ENCODE results near the gene RBM6.

RBM6 gene

GRCh38 chr3:49998326-49998725 is 58.4 kb downstream of the RBM6 start:
- no peak overlapping the region for H3K4me3 ChIP-seq (ENCODE audit: low read depth, low read length)
- no peaks in the 10 kb centered on the region for H3K4me1 ChIP-seq (ENCODE audit: control insufficient read depth, insufficient read depth, low read length)
- ChIA-PET POLR2A (interaction anchor here (0.6 kb wide), 1 partner anchor 9 kb away, joined by 3 read pairs; no protein-coding TSS in a partner anchor), CTCF (no interaction called here)
- no peak overlapping the region for H3K27ac ChIP-seq (ENCODE audit: extremely low read depth, low read depth, low read length)
- H3K9me3 ChIP-seq (ENCODE audit: control insufficient read depth, insufficient read depth, low read depth, low read length), result no peaks in the 10 kb centered on the region
- TF ChIP-seq ZNF416 (tag by site-specific recombination; IDR thresholded peaks at IDR 0.05), result no peak
- TF ChIP-seq CTCF (tag by site-specific recombination; IDR thresholded peaks at IDR 0.05), result 0 out of 2 replicates have a peak, but pooled peaks have one; percentile 21
- 0 out of 2 replicates have a peak, but pooled peaks have one; percentile 17 for TF ChIP-seq SP7 (tag by site-specific recombination; IDR thresholded peaks at IDR 0.05)
- H3K36me3 ChIP-seq (ENCODE audit: control insufficient read depth in 2 of 2, insufficient read depth in 1 of 2, low read length in 2 of 2), result peaks cover 4 to 33% of the 10 kb centered on the region in 2 experiments; a peak in 2 of 3 replicates

DNA sequence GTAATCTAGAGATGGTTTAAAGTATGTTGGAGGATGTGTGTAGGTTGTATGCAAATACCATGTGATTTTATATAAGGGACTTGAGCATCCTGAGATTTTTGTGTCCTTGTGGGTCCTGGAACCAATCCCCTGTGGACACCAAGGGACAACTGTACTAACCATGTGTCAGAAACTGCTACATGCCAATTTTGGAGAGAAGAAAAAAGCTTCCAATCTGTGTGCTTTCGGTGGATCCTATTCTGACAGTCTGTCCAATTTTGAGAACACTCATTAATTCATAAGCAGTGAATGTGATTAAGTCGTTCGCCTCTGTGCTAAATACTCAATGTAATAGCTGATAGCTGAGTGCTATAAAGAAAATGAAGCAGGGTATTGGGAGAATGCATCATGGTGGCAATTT is 61.6 kb downstream of the RBM6 start:
- TF ChIP-seq GLI4 (tag by site-specific recombination; IDR thresholded peaks at IDR 0.05) (no peak), HIC1 (tag by site-specific recombination; IDR thresholded peaks at IDR 0.05) (no peak), ZNF677 (tag by site-specific recombination; IDR thresholded peaks at IDR 0.05) (no peak), PRDM6 (tag by site-specific recombination; IDR thresholded peaks at IDR 0.05) (no peak)
- Histone ChIP-seq H3K27ac (ENCODE audit: extremely low read depth, low read depth, low read length) (no peak overlapping the region), H3K9me3 (ENCODE audit: control insufficient read depth, insufficient read depth, low read depth, low read length) (no peaks in the 10 kb centered on the region), H3K4me1 (ENCODE audit: control insufficient read depth, insufficient read depth, low read length) (no peaks in the 10 kb centered on the region), H3K36me3 (ENCODE audit: control insufficient read depth in 2 of 2, insufficient read depth in 1 of 2, low read length in 2 of 2) (peaks cover 4 to 36% of the 10 kb centered on the region in 2 experiments; a peak in 2 of 3 replicates), H3K4me3 (ENCODE audit: low read depth, low read length) (no peak overlapping the region)
- ChIA-PET POLR2A (no interaction called here), CTCF (no interaction called here)

DNA sequence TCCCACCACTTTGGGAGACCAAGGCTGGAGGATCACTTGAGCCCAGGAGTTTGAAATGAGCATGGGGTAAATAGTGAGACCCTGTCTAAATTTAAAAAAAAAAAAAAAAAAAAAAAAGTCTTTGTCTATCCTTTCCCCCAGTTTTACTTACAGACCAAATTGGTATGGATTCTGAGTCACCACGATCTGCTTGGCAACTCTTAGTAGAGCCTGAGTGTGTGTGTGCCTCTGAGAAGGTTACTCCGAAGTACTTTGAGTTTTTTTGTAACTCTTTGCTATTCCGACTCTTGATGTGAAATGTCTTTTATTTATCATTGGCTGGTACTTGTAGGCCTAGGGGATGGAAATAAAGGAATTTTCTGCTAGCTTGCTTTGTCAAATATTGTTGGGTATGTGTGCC is 63.3 kb downstream of the RBM6 start:
- ChIA-PET POLR2A (no interaction called here), CTCF (no interaction called here)
- Histone ChIP-seq H3K36me3 (ENCODE audit: control insufficient read depth in 2 of 2, insufficient read depth in 1 of 2, low read length in 2 of 2) (peaks cover 4 to 36% of the 10 kb centered on the region in 2 experiments; a peak in 2 of 3 replicates), H3K27ac (ENCODE audit: extremely low read depth, low read depth, low read length) (no peak overlapping the region), H3K9me3 (ENCODE audit: control insufficient read depth, insufficient read depth, low read depth, low read length) (no peaks in the 10 kb centered on the region), H3K4me1 (ENCODE audit: control insufficient read depth, insufficient read depth, low read length) (no peaks in the 10 kb centered on the region), H3K4me3 (ENCODE audit: low read depth, low read length) (no peak overlapping the region)
- TF ChIP-seq ZNF785 (tag by site-specific recombination; IDR thresholded peaks at IDR 0.05) (no peak), ZNF473 (tag by site-specific recombination; IDR thresholded peaks at IDR 0.05) (no peak), ZNF121 (tag by site-specific recombination; IDR thresholded peaks at IDR 0.05) (no peak), ZNF555 (tag by site-specific recombination; conservative IDR thresholded peaks at IDR 0.05) (no peak), ZNF16 (tag by site-specific recombination; IDR thresholded peaks at IDR 0.05; ENCODE audit: low read depth) (no peak), REST (tag by site-specific recombination; IDR thresholded peaks at IDR 0.05) (no peak), HIC1 (tag by site-specific recombination; IDR thresholded peaks at IDR 0.05) (no peak)
- TF ChIP-seq, protein P1, sequence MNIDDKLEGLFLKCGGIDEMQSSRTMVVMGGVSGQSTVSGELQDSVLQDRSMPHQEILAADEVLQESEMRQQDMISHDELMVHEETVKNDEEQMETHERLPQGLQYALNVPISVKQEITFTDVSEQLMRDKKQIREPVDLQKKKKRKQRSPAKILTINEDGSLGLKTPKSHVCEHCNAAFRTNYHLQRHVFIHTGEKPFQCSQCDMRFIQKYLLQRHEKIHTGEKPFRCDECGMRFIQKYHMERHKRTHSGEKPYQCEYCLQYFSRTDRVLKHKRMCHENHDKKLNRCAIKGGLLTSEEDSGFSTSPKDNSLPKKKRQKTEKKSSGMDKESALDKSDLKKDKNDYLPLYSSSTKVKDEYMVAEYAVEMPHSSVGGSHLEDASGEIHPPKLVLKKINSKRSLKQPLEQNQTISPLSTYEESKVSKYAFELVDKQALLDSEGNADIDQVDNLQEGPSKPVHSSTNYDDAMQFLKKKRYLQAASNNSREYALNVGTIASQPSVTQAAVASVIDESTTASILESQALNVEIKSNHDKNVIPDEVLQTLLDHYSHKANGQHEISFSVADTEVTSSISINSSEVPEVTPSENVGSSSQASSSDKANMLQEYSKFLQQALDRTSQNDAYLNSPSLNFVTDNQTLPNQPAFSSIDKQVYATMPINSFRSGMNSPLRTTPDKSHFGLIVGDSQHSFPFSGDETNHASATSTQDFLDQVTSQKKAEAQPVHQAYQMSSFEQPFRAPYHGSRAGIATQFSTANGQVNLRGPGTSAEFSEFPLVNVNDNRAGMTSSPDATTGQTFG (tag by site-specific recombination; IDR thresholded peaks at IDR 0.05; ENCODE audit: borderline replicate concordance), result no peak

All from HEK293 (cell line).